Activated CD4-positive, alpha-beta T cell treated with anti-CD3 and anti-CD28 coated beads, Interleukin-2, Interleukin-4, amounts not matched to agents 100 ng/mL and 50 ng/mL, durations not matched to agents 16 hours and 8 hours (primary cell): ENCODE measurements around the gene FREY1.

Source experiments
- DNase-seq: peaks from one replicate; pipeline ENCODE4 v3.0.0-alpha.2; 2020; ENCODE audit warnings: low spot score

Gene FREY1

DNA sequence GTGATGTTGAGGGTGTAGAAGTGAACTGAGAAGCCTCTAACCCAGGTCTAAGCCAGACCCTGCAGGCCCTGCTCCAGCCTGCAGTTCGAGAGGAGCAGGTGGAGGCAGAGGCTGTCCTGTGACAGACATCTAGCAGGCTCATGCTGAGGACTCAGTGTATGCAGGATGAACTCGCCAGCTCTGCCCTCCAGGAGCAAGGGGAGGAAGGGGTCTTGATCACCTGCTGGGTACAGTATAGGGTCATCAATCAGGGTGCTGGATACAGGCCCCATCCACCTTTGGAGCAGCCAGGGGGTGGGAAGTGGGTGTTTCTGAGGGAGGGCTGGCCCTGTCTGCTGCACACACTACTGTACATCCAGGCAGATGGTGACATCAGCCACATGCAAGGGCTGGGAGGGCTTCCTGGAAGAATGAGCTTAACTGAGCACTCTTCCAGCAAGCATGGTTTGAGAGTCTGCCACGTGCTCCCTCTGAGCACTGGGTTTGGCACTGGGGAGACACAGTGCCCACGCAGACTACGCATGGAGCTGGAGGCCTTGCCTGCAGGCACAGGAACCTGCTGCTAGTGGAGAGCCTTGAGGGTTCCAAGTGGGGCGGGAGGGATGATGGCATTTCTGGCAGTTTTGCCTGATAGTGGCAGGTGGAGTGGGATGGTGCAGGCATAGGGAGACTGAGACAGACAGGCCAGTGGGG, 12.4 kb downstream of the FREY1 start:
- DNase-seq, result no peak

DNA sequence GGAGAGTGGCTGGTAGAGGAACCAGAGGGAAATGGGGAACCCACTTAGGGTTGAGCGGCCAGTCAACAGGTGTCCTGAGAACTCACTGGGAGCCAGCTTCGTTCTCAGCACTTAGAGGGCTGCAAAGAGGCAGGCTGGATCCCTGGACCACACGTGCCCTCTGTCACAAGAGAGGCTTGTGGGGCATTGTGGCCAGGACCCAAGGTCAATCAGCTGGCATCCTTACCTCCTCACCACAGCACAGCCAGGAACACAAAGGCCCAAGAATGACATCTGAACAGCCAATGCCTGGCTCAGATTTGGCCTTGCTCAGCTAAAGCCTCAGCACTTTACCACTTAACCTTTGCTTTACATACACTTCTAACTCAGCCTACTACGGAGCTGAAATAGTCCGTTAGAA, 14.2 kb downstream of the FREY1 start:
- DNase-seq, result no peak

- no peak for DNase-seq
These were observed 16.1 kb downstream of the FREY1 start for GRCh38 chr11:45890886-45891550.

GRCh38 chr11:45889966-45890365, 17.1 kb downstream of the FREY1 start:
- DNase-seq, result no peak

- DNase-seq, result no peak
These were observed 17.5 kb downstream of the FREY1 start for GRCh38 chr11:45889555-45889954.

- no peak for DNase-seq
These were observed 19.5 kb downstream of the FREY1 start for GRCh38 chr11:45887587-45887986.

DNA sequence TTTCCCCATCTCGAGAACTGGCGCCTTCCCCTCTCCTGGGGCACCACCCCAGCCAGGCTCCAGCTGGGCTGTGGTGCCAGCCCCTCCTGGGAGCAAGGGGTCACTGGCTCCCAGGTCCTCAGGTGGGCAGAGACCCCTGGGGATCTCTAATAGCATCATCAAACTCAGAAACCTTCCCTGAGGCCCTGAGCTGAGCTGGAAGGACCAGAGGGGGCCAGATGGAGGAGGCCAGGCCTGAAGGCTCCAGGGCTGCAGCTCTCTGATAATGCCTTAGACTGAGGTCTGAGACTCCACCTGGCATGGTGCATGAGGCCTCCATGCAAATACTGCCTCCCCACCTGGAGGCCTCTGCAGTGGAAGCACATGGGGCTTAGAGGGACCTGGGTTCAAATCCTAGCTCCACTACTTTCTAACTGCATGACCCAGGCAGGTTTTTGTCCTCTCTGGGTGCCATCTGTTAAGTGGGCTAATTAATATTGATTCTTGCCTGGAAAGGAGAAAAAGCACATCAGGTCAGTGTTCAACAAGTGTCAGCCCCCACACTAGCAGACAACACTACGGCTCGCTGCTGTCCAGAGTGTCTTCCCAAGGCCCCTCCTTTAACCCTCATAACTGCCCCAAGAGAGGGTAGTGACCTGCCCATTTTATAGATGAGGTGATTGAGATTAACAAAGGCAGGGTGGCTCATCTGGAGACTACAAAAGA, 20.1 kb downstream of the FREY1 start:
- DNase-seq, result no peak

GRCh38 chr11:45885921-45886721, 20.9 kb downstream of the FREY1 start:
- DNase-seq, result no peak

DNA sequence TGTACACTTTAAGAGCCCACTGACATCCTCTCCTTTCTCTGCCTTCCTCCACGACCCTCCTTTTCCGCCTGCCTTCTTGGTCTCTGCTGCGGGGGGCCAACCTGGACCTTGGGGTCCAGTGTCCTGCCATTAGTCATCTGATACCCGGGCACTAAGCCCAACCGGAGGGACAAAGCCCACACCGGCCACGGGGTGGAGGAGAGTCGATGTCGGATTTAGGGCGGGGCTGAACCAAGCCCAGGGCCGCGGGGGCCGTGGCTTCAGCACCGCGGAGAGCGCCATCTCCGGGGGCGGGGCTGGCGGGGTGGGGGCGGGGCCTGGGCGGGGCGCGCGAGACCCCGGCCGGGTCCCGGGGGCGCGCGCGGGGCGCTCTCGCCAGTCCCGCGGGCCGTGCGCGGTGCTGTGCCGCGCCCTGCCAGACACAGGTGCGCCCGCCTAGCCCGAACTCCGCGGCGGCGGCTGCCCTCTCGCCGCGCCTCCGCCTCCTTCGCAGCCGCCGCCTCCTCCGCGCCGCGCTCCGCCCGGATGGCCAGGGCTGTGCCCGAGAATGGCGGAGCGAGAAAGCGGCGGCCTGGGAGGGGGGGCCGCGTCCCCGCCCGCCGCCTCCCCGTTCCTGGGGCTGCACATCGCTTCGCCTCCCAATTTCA, 21.7 kb downstream of the FREY1 start, which contains the start of gene MAPK8IP1:
MAPK8IP1 (plus strand) TSS at position 378 of the 647 bp plus-strand sequence; CDS start at position 548, 170 bp downstream.
- DNase-seq, result peak; percentile 33

DNA sequence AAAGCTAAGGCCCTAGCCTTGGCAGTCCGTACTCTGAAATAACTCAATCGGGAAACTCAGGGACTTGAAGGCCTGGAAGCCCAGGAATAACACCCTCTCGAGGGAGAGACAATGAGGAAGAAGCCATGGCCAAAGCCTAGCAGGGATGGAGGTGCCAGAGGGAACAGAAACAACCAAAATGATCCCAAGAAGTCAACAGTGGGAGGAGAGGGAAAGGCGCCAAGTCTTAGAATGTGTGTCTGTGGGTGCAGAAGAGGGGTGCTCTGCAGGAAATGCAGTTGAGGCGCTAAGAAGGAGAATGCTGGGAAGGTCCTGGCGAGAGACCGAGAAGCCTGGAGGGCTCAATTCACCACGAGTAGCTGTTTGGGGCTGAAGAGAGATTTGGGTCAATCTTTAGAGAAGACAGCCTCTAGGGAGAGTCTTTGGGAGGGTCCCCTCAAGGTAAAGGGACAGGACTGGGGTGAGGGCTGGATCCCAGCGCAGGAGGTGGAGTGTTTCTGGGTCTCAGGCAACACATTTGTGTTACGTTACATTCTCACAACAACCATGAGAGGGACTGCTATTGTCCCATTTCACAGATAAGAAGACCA, 22.4 kb downstream of the FREY1 start:
- DNase-seq, result no peak

- no peak for DNase-seq
These were observed 25.2 kb downstream of the FREY1 start for GRCh38 chr11:45881708-45882368.

- no peak for DNase-seq
These were observed 26.1 kb downstream of the FREY1 start for GRCh38 chr11:45880772-45881570.

DNA sequence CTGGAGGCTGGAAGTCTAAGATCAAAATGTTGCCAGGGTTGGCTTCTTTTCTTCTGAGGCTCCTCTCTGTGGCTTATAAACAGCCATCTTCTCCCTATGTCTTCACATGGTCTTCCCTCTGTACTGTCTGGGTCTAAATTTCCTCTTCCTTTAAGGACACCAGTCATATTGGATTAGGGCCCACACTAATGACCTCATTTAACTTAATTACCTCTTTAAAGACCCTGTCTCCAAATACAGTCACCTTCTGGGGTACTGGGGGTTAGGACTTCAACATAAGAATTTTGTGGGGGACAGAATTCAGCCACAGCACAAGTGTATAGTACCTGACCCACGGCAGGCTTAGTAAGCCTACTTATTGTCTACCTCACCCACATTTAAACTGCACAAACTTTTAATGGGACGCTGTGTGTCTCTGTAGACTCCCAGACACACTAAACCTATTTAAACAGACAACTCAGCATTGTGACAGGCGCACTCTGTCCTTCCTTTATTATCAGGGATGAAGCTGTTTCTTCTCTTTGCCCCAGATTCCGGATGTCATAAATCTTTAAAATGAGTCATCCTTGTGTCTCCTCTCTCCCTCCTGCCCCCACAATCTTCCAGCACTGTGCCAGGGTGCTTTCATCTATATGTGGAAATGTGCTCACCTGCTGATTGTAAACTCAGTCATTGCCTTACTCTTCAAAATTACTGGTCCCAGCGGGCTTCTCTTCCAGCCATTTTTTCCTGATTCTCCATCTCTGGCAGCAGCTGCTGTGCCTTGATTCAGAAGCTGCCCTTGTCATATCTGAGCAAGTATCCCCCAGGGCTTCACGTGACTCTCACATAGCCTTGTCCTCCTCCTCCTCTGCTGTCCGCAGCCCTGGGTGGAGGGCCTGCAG, 27.0 kb downstream of the FREY1 start:
- DNase-seq, result no peak

DNA sequence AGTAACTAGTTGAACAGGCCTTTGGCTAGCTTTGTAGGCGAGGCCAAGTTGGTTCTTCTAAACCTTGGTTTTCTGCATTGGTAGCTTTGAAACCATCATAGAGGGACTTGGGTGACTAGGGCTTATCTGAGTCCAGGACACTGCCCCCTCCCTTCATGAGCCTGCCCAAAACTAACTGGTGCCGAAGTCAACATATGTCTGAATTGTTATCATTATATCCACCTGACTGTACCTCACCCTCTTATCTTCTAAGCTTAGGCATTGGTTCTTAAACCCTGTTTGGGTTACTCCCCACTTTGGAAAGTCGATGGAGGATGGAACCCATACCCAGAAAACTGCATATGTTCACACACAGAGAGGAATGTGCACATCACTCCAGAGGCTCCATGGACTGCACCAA, 29.2 kb downstream of the FREY1 start:
- no peak for DNase-seq

- no peak for DNase-seq
These were observed 29.9 kb downstream of the FREY1 start for GRCh38 chr11:45877221-45877620.

DNA sequence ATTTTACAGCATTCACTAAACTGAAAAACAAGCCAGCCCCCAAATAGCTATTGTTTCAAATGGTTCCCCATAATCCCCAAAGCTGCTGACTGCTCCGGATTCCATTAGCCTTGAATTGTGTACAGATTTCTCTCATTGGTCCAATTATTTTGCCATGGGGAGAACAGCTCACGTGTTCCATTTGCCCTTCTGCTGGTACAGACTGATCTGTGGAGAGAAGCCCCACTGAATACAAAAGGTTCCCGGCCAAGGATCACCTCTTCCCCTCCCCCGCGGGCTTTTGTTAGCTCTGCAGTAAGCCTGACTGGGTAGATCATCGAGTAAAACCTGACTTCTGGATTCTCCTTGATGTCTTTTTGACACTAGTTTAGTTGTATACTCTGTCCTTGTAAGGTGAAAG, 30.7 kb downstream of the FREY1 start:
- DNase-seq, result no peak

- peak; percentile 26 for DNase-seq
These were observed 34.3 kb downstream of the FREY1 start for GRCh38 chr11:45872651-45873356.

DNA sequence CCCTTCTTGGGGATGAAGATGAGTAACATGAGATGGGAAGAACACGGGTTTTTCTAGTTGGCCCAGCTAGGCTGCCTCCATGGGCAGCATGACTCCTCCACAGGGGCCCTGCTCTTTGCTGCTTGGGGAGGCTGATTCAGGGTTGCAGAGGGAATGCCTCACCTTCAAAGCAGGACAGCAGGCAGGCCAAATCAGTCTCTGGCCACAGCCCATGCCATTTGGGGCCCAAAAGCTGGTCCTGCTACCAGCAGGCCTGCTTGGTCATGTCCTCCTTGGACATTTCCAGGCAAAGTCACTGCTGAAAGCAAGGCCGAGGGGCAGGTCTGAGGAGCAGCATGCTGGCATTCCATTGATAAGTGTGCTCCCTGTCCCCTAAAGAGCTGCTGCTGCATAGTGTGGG, 35.4 kb downstream of the FREY1 start:
- DNase-seq, result no peak
